ENCODE measurements around the gene BPIFB4. TPM values are rescaled to one million over a fixed set of nuclear protein-coding genes. Genes with fewer than 3 reads are reported as not detected.

The BPIFB4 gene
- polyA plus RNA-seq, 1 of the 3 experiments (the other 2 are of a cell fraction), result not detected

DNA sequence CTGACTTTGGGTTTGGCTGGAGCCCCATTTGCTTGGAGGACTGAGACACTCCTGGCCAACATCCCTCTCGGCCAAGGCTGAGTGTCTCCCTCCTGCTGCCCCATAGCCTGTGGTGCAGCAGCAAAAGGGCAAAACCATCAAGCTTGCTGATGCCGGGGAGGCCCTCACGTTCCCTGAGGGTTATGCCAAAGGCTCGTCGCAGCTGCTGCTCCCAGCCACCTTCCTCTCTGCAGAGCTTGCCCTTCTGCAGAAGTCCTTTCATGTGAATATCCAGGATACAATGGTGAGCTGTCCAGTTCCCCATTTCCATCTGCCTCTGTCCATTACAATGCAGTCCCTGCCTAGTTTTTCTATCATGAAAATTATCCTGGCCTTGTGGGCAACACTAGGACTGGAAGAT is 42.0 kb upstream of the BPIFB4 start:
- POLR2A ChIA-PET, result no interaction called here
- no peak for DNase-seq
- no peaks in the 10 kb centered on the region for H3K9me2 ChIP-seq
- no peak for TF ChIP-seq GATA2 (CRISPR knock-in tag; IDR thresholded peaks at IDR 0.05)
- no peak for TF ChIP-seq TAF1 (IDR thresholded peaks at IDR 0.05; ENCODE audit: borderline replicate concordance, low read depth, low read length)
- TF ChIP-seq, protein P1, sequence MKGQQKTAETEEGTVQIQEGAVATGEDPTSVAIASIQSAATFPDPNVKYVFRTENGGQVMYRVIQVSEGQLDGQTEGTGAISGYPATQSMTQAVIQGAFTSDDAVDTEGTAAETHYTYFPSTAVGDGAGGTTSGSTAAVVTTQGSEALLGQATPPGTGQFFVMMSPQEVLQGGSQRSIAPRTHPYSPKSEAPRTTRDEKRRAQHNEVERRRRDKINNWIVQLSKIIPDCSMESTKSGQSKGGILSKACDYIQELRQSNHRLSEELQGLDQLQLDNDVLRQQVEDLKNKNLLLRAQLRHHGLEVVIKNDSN (IDR thresholded peaks at IDR 0.05; ENCODE audit: borderline replicate concordance, low read depth), result no peak
- no peak for TF ChIP-seq REST (IDR thresholded peaks at IDR 0.05; ENCODE audit: low read depth, low read length)
- TF ChIP-seq MEF2A (IDR thresholded peaks at IDR 0.05; ENCODE audit: borderline replicate concordance, low read depth), result no peak
- TF ChIP-seq, protein P2, sequence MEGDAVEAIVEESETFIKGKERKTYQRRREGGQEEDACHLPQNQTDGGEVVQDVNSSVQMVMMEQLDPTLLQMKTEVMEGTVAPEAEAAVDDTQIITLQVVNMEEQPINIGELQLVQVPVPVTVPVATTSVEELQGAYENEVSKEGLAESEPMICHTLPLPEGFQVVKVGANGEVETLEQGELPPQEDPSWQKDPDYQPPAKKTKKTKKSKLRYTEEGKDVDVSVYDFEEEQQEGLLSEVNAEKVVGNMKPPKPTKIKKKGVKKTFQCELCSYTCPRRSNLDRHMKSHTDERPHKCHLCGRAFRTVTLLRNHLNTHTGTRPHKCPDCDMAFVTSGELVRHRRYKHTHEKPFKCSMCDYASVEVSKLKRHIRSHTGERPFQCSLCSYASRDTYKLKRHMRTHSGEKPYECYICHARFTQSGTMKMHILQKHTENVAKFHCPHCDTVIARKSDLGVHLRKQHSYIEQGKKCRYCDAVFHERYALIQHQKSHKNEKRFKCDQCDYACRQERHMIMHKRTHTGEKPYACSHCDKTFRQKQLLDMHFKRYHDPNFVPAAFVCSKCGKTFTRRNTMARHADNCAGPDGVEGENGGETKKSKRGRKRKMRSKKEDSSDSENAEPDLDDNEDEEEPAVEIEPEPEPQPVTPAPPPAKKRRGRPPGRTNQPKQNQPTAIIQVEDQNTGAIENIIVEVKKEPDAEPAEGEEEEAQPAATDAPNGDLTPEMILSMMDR (IDR thresholded peaks at IDR 0.05), result no peak
- WGBS (ENCODE audit: low lambda C conversion rate), result 0% methylated on average over 1 of the region's 5 CpGs
- H3K36me3 ChIP-seq (replicated peaks in 1 of 2; ENCODE audit: control insufficient read depth in 1 of 2, insufficient read depth in 2 of 2, low read length in 1 of 2), result no peaks in the 10 kb centered on the region
- no peaks in the 10 kb centered on the region for H3K27me3 ChIP-seq (ENCODE audit: insufficient read depth)
- H3K4me1 ChIP-seq (ENCODE audit: control insufficient read depth in 1 of 2, insufficient read depth in 2 of 2, low read depth in 1 of 2, low read length in 1 of 2), result no peaks in the 10 kb centered on the region
- no peak overlapping the region for H2AFZ ChIP-seq (ENCODE audit: low read depth)
- H3F3A ChIP-seq (replicated peaks; ENCODE audit: insufficient read depth), result no peaks in the 10 kb centered on the region
- H3K4me2 ChIP-seq, result no peak overlapping the region
- no peaks in the 10 kb centered on the region for H3K79me2 ChIP-seq (ENCODE audit: insufficient read depth)
- no peak overlapping the region for H3K9ac ChIP-seq
- no peaks in the 10 kb centered on the region for H3K9me3 ChIP-seq
- CTCF ChIA-PET, result no interaction called here
- no peaks in the 10 kb centered on the region for H4K20me1 ChIP-seq (ENCODE audit: insufficient read depth)
- H3K4me3 ChIP-seq (ENCODE audit: low read depth in 2 of 2, low read length in 1 of 2), result no peak overlapping the region
- H3K27ac ChIP-seq (ENCODE audit: low read depth in 2 of 2, low read length in 1 of 2), result no peak overlapping the region

DNA sequence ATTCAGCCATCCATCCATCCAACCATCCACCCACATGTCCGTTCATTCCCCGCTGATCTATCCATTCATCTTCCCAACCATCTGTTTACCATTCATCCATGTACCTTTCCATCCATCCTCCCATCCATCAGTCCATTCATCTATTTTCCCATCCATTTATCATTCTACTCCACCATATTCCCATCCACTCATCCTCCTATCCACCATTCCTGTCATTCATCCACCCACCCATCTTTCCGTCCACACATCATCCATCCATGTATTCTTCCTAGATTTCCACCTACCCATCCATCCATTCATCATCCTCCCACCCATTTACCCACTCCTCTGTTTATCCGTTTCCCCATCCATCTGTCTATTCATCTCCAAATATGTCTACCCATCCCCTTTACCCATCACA is 41.2 kb upstream of the BPIFB4 start:
- TF ChIP-seq, protein P2 (IDR thresholded peaks at IDR 0.05), result no peak
- TF ChIP-seq REST (IDR thresholded peaks at IDR 0.05; ENCODE audit: low read depth, low read length), result no peak
- TF ChIP-seq TEAD4 (IDR thresholded peaks at IDR 0.05; ENCODE audit: borderline replicate concordance, insufficient read depth), result no peak
- H3F3A ChIP-seq (replicated peaks; ENCODE audit: insufficient read depth), result no peaks in the 10 kb centered on the region
- no peak overlapping the region for H2AFZ ChIP-seq (ENCODE audit: low read depth)
- WGBS (ENCODE audit: low lambda C conversion rate), result 10% methylated on average over 4 of the region's 4 CpGs
- H3K4me1 ChIP-seq (ENCODE audit: control insufficient read depth in 1 of 2, insufficient read depth in 2 of 2, low read depth in 1 of 2, low read length in 1 of 2), result no peaks in the 10 kb centered on the region
- no peaks in the 10 kb centered on the region for H3K9me2 ChIP-seq
- POLR2A ChIA-PET, result no interaction called here
- no peaks in the 10 kb centered on the region for H3K79me2 ChIP-seq (ENCODE audit: insufficient read depth)
- no peak overlapping the region for H3K4me2 ChIP-seq
- no peak overlapping the region for H3K9ac ChIP-seq
- CTCF ChIA-PET, result no interaction called here
- H3K27me3 ChIP-seq (ENCODE audit: insufficient read depth), result no peaks in the 10 kb centered on the region
- H4K20me1 ChIP-seq (ENCODE audit: insufficient read depth), result no peaks in the 10 kb centered on the region
- no peaks in the 10 kb centered on the region for H3K9me3 ChIP-seq
- no peak for DNase-seq
- no peak overlapping the region for H3K27ac ChIP-seq (ENCODE audit: low read depth in 2 of 2, low read length in 1 of 2)
- H3K36me3 ChIP-seq (replicated peaks in 1 of 2; ENCODE audit: control insufficient read depth in 1 of 2, insufficient read depth in 2 of 2, low read length in 1 of 2), result no peaks in the 10 kb centered on the region
- H3K4me3 ChIP-seq (ENCODE audit: low read depth in 2 of 2, low read length in 1 of 2), result no peak overlapping the region
